ENCODE data around the gene CACNA2D2.

DNA sequence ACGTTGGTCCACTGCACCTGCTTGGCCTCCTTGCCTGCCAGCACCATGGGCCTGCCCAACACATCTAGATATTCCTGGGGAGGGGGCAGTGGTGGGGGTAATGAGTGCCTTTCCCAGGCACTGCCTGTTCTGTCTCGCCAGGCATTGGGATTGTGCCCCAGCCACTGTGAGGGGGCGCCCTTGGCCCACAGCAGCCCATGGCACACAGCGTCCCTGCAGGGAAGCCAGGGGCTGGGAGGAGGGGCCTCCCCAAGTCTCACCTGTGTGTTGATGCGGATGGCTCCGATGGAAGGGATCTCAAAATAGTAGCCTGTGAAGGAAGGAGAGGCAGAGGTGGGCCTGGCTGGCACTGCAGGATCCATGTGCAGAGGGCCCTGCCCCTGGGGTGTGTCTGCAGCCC lies 125.4 kb downstream of the CACNA2D2 start:
- TF ChIP-seq CTCF (conservative IDR thresholded peaks at IDR 0.05) (no peak), EZH2 (IDR thresholded peaks at IDR 0.05; ENCODE audit: low read depth) (no peak)

Data from PC-9 (cell line).